ENCODE measurements around the gene UGP2.

UGP2 gene

GRCh38 chr2:63863707-63864106, 22.0 kb downstream of the UGP2 start:
- no peak for DNase-seq

GRCh38 chr2:63865159-63865799, 23.6 kb downstream of the UGP2 start:
- no peak for DNase-seq

- DNase-seq = no peak
Observed at GRCh38 chr2:63866009-63866709, 24.5 kb downstream of the UGP2 start.

- DNase-seq = no peak
Observed at GRCh38 chr2:63870679-63871078, 29.0 kb downstream of the UGP2 start.

GRCh38 chr2:63871864-63872263, 30.2 kb downstream of the UGP2 start:
- no peak for DNase-seq

- no peak for DNase-seq
Observed at GRCh38 chr2:63872571-63873328, 31.1 kb downstream of the UGP2 start.

- DNase-seq = no peak
Observed at GRCh38 chr2:63874204-63875130, 32.8 kb downstream of the UGP2 start.

GRCh38 chr2:63875131-63875527, 33.4 kb downstream of the UGP2 start:
- DNase-seq = no peak

GRCh38 chr2:63875559-63876245, 34.0 kb downstream of the UGP2 start:
- no peak for DNase-seq

- DNase-seq = no peak
Observed at GRCh38 chr2:63876311-63876710, 34.6 kb downstream of the UGP2 start.

GRCh38 chr2:63878486-63878885, 36.8 kb downstream of the UGP2 start:
- no peak for DNase-seq

GRCh38 chr2:63879876-63880433, 38.3 kb downstream of the UGP2 start:
- no peak for DNase-seq

- DNase-seq = no peak
Observed at GRCh38 chr2:63880625-63881024, 38.9 kb downstream of the UGP2 start.

- DNase-seq = no peak
Observed at GRCh38 chr2:63881205-63881604, 39.5 kb downstream of the UGP2 start.

- no peak for DNase-seq
Observed at GRCh38 chr2:63882395-63883105, 40.9 kb downstream of the UGP2 start.

- no peak for DNase-seq
Observed at GRCh38 chr2:63886445-63886844, 44.7 kb downstream of the UGP2 start.

GRCh38 chr2:63888053-63888452, 46.4 kb downstream of the UGP2 start:
- no peak for DNase-seq

- peak in 27 of 56 donors; percentile 1 to 67 (median 9) for DNase-seq
Observed at GRCh38 chr2:63888490-63889402, 47.0 kb downstream of the UGP2 start.

GRCh38 chr2:63890678-63891077, 49.0 kb downstream of the UGP2 start:
- DNase-seq = no peak

Measured in amygdala (tissue), 56 donors.